LNCAP (cell line): ENCODE measurements around the gene CPEB4.

ENCODE experiments used
- CTCF ChIP-seq: fragments of 450-650 bp; IDR thresholded peaks from 2 replicates; pipeline ENCODE4 v1.5.1; 2017; ENCODE audit warnings: mild to moderate bottlenecking

The CPEB4 gene

GRCh38 chr5:173864126-173865050 lies 23.8 kb upstream of the CPEB4 start:
- no peak for TF ChIP-seq CTCF

GRCh38 chr5:173866243-173866857 lies 21.8 kb upstream of the CPEB4 start:
- no peak for TF ChIP-seq CTCF

GRCh38 chr5:173866858-173867679 lies 21.1 kb upstream of the CPEB4 start:
- no peak for TF ChIP-seq CTCF

- no peak for TF ChIP-seq CTCF
Measured at GRCh38 chr5:173868096-173868880, 19.9 kb upstream of the CPEB4 start.

DNA sequence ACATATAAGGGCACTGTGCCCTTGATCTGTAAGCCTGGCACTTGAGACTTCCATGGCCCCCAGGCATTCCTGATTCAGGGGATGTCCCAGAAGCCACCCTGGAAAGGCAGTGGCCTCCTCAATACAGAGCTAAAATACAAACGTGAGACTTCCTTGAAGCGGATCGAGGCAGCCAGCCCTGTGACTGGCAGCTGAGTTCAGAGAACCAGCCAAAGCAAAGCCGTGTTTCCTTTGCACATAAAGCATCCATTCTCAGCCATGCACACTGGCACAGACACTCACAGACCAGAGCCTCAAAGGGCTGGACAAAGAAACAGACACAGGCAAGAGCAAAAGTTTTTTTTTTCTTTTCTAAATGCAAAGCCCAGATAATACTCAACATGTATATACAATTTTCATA lies 18.8 kb upstream of the CPEB4 start:
- TF ChIP-seq CTCF, result no peak

DNA sequence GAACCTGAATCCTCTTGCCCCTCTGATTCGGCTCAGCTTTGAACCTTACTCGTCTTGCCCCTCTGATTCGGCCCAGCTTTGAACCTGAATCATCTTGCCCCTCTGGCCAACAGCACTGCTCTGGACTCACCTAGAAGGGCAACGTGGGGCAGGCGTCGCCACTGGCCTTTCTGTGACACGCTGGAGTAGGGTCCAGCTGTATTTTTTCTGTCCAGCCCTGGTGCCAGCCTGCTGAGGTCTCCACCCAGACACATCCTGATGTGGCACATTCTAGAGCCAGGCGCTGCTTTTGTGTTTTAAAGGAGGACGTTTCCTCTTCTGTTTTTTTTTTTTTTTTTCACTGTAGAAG lies 15.2 kb upstream of the CPEB4 start:
- no peak for TF ChIP-seq CTCF

DNA sequence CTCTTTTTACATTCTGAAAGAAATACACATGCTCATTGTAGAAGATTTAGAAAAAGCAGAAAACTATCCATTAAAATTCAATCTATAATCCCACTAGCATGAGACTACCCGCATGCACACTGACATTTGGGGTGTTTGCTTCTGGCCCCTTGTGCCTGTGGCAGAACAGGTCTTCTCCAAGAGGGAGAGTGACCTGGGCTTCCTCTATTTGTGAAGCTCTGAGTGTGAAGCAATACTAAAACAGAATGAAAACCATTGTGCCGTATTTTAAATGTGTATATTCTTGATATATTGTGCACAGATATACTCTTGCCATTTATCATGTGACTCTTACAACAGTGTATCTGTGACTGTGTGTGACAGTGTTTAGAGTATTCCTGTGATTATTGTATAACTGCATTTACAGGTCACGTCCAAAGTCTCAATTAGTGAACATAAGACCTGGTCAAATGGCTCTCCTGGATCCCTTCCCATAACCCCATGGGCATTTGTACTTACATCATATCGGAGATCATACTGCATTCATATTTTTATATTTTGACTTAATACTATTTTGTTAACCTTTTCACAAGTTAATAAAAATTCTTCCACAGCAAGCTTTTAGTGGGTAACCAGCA lies 14.7 kb upstream of the CPEB4 start:
- no peak for TF ChIP-seq CTCF
